Karpas-422 (cell line): ENCODE measurements around the gene PCBD2. TPM values are rescaled to one million over a fixed set of nuclear protein-coding genes. Genes with fewer than 3 reads are reported as not detected.

ENCODE experiments used
- DNase-seq: peaks from one replicate; pipeline ENCODE4 v3.0.0-alpha.2; 2015
- H2AFZ ChIP-seq: fragments of 200-600 bp; sonication (generic); 2 replicates; pipeline ENCODE4 v1.6.1; 2014; ENCODE audit warnings: antibody characterized with exemption, low read length, mixed read lengths
- H3K27ac ChIP-seq: fragments of 200-600 bp; sonication (generic); 2 replicates; pipeline ENCODE4 v1.5.1; 2014; ENCODE audit warnings: mild to moderate bottlenecking, low read length, moderate library complexity
- H3K27me3 ChIP-seq: fragments of 200-600 bp; sonication (generic); 2 replicates; pipeline ENCODE4 v1.6.1; 2014; ENCODE audit warnings: low read length, mixed read lengths
- H3K36me3 ChIP-seq: fragments of 200-600 bp; sonication (generic); 2 replicates; pipeline ENCODE4 v1.6.1; 2014; ENCODE audit warnings: low read length, mixed read lengths; ENCODE audit not compliant: insufficient read depth
- H3K4me1 ChIP-seq: fragments of 200-600 bp; sonication (generic); 2 replicates; pipeline ENCODE4 v1.6.1; 2014; ENCODE audit warnings: mild to moderate bottlenecking, low read length, mixed read lengths
- H3K4me2 ChIP-seq: fragments of 200-600 bp; sonication (generic); 2 replicates; pipeline ENCODE4 v1.6.1; 2014; ENCODE audit warnings: low read length, low read depth, mild to moderate bottlenecking; ENCODE audit not compliant: poor library complexity, severe bottlenecking
- H3K4me3 ChIP-seq: fragments of 200-600 bp; sonication (generic); 2 replicates; pipeline ENCODE4 v1.5.1; 2014; ENCODE audit warnings: mild to moderate bottlenecking, antibody characterized with exemption, low read length, mixed read lengths
- H3K79me2 ChIP-seq: fragments of 200-600 bp; sonication (generic); 2 replicates; pipeline ENCODE4 v1.6.1; 2014; ENCODE audit warnings: mild to moderate bottlenecking, low read length, mixed read lengths
- H3K9ac ChIP-seq: fragments of 200-600 bp; sonication (generic); 2 replicates; pipeline ENCODE4 v1.6.0; 2014; ENCODE audit warnings: low read length
- H3K9me2 ChIP-seq: fragments of 200-600 bp; sonication (generic), shearing (Covaris generic); replicated peaks from 2 replicates; pipeline ENCODE4 v1.6.0; 2014; ENCODE audit warnings: mild to moderate bottlenecking, low read length, moderate library complexity; ENCODE audit not compliant: insufficient read depth
- H3K9me3 ChIP-seq: fragments of 300-700, 200-600 bp; sonication (generic); 2 replicates; pipeline ENCODE4 v1.6.1; 2014; ENCODE audit warnings: low read length, mixed read lengths
- H4K20me1 ChIP-seq: fragments of 200-600 bp; sonication (generic); 2 replicates; pipeline ENCODE4 v1.6.1; 2014; ENCODE audit warnings: mild to moderate bottlenecking, antibody characterized with exemption, low read length, low read depth; ENCODE audit not compliant: insufficient read depth
- total RNA-seq: library from RNA; depleted of rRNA; stranded (reverse); fragments of >200 nt; shearing (Covaris generic); gene quantifications from 2 replicates; pipeline ENCODE4 v1.2.3, GENCODE V29; 2014; ENCODE audit warnings: low replicate concordance

PCBD2 gene
- total RNA-seq, 1 experiment from 2014 or later = 10.4 TPM

GRCh38 chr5:134948911-134949310 is 44.0 kb downstream of the PCBD2 start:
- H4K20me1 ChIP-seq = no peaks in the 10 kb centered on the region
- no peak overlapping the region for H3K9ac ChIP-seq
- no peak overlapping the region for H3K4me3 ChIP-seq
- peaks cover 11% of the 10 kb centered on the region; the same call in 1 of the 2 replicates for H3K79me2 ChIP-seq
- peak overlapping the region; percentile 53 for H3K27ac ChIP-seq
- DNase-seq = no peak
- no peaks in the 10 kb centered on the region for H3K9me2 ChIP-seq
- H3K36me3 ChIP-seq = peaks cover 15% of the 10 kb centered on the region
- peaks cover 32% of the 10 kb centered on the region for H3K4me1 ChIP-seq
- no peak overlapping the region for H3K4me2 ChIP-seq
- H3K9me3 ChIP-seq = peaks cover 1% of the 10 kb centered on the region; the same call in 1 of the 2 replicates
- H2AFZ ChIP-seq = no peak overlapping the region
- no peaks in the 10 kb centered on the region for H3K27me3 ChIP-seq

GRCh38 chr5:134949316-134949715 is 44.4 kb downstream of the PCBD2 start:
- H3K4me1 ChIP-seq = peaks cover 28% of the 10 kb centered on the region
- no peak overlapping the region for H2AFZ ChIP-seq
- no peak for DNase-seq
- peaks cover 5% of the 10 kb centered on the region; the same call in 1 of the 2 replicates for H3K9me3 ChIP-seq
- no peak overlapping the region for H3K27ac ChIP-seq
- no peaks in the 10 kb centered on the region for H4K20me1 ChIP-seq
- peaks cover 19% of the 10 kb centered on the region for H3K36me3 ChIP-seq
- no peak overlapping the region for H3K4me2 ChIP-seq
- H3K9ac ChIP-seq = no peak overlapping the region
- no peak overlapping the region for H3K4me3 ChIP-seq
- no peaks in the 10 kb centered on the region for H3K27me3 ChIP-seq
- no peaks in the 10 kb centered on the region for H3K9me2 ChIP-seq
- H3K79me2 ChIP-seq = peaks cover 11% of the 10 kb centered on the region; the same call in 1 of the 2 replicates

- no peaks in the 10 kb centered on the region for H4K20me1 ChIP-seq
- H3K4me3 ChIP-seq = no peak overlapping the region
- H3K9me3 ChIP-seq = 0 out of 2 replicates have a peak, but pooled peaks cover 5% of the 10 kb centered on the region
- H3K4me1 ChIP-seq = peaks cover 30% of the 10 kb centered on the region
- no peak overlapping the region for H3K27ac ChIP-seq
- H3K79me2 ChIP-seq = 0 out of 2 replicates have a peak, but pooled peaks cover 11% of the 10 kb centered on the region
- peaks cover 14% of the 10 kb centered on the region; the same call in 1 of the 2 replicates for H3K36me3 ChIP-seq
- no peak overlapping the region for H3K4me2 ChIP-seq
- no peaks in the 10 kb centered on the region for H3K27me3 ChIP-seq
- no peak for DNase-seq
- no peaks in the 10 kb centered on the region for H3K9me2 ChIP-seq
- H3K9ac ChIP-seq = no peak overlapping the region
- no peak overlapping the region for H2AFZ ChIP-seq
These were observed 53.1 kb downstream of the PCBD2 start for GRCh38 chr5:134957920-134958608.

GRCh38 chr5:134958755-134959154 is 53.8 kb downstream of the PCBD2 start:
- no peak for DNase-seq
- H3K9me2 ChIP-seq = no peaks in the 10 kb centered on the region
- H3K9ac ChIP-seq = no peak overlapping the region
- H3K9me3 ChIP-seq = 0 out of 2 replicates have a peak, but pooled peaks cover 5% of the 10 kb centered on the region
- H3K27me3 ChIP-seq = no peaks in the 10 kb centered on the region
- peaks cover 14% of the 10 kb centered on the region; the same call in 1 of the 2 replicates for H3K36me3 ChIP-seq
- H3K4me1 ChIP-seq = peaks cover 30% of the 10 kb centered on the region
- no peak overlapping the region for H3K4me2 ChIP-seq
- H3K79me2 ChIP-seq = 0 out of 2 replicates have a peak, but pooled peaks cover 11% of the 10 kb centered on the region
- no peak overlapping the region for H2AFZ ChIP-seq
- no peaks in the 10 kb centered on the region for H4K20me1 ChIP-seq
- H3K27ac ChIP-seq = no peak overlapping the region
- H3K4me3 ChIP-seq = no peak overlapping the region

GRCh38 chr5:134963098-134963497 is 58.2 kb downstream of the PCBD2 start:
- H3K79me2 ChIP-seq = no peaks in the 10 kb centered on the region
- no peak overlapping the region for H3K9ac ChIP-seq
- 0 out of 2 replicates have a peak, but pooled peaks cover 7% of the 10 kb centered on the region for H3K36me3 ChIP-seq
- no peaks in the 10 kb centered on the region for H3K27me3 ChIP-seq
- peaks cover 19% of the 10 kb centered on the region for H3K4me1 ChIP-seq
- no peaks in the 10 kb centered on the region for H3K9me2 ChIP-seq
- H2AFZ ChIP-seq = no peak overlapping the region
- H3K4me2 ChIP-seq = no peak overlapping the region
- no peaks in the 10 kb centered on the region for H4K20me1 ChIP-seq
- H3K4me3 ChIP-seq = no peak overlapping the region
- peak overlapping the region; percentile 13; the same call in 1 of the 2 replicates for H3K27ac ChIP-seq
- no peaks in the 10 kb centered on the region for H3K9me3 ChIP-seq
- DNase-seq = no peak

GRCh38 chr5:134964359-134965270 is 59.7 kb downstream of the PCBD2 start:
- no peaks in the 10 kb centered on the region for H3K27me3 ChIP-seq
- no peak overlapping the region for H3K9ac ChIP-seq
- H3K4me1 ChIP-seq = peaks cover 16% of the 10 kb centered on the region
- no peak overlapping the region for H3K4me3 ChIP-seq
- DNase-seq = no peak
- 0 out of 2 replicates have a peak, but pooled peaks cover 7% of the 10 kb centered on the region for H3K36me3 ChIP-seq
- no peaks in the 10 kb centered on the region for H3K9me2 ChIP-seq
- no peak overlapping the region for H3K4me2 ChIP-seq
- no peak overlapping the region for H2AFZ ChIP-seq
- no peaks in the 10 kb centered on the region for H4K20me1 ChIP-seq
- no peaks in the 10 kb centered on the region for H3K9me3 ChIP-seq
- H3K27ac ChIP-seq = no peak overlapping the region
- no peaks in the 10 kb centered on the region for H3K79me2 ChIP-seq

- no peak overlapping the region for H3K4me2 ChIP-seq
- H3K9me3 ChIP-seq = no peaks in the 10 kb centered on the region
- H3K36me3 ChIP-seq = 0 out of 2 replicates have a peak, but pooled peaks cover 7% of the 10 kb centered on the region
- no peaks in the 10 kb centered on the region for H3K9me2 ChIP-seq
- H3K4me3 ChIP-seq = no peak overlapping the region
- no peak for DNase-seq
- H3K27ac ChIP-seq = no peak overlapping the region
- H4K20me1 ChIP-seq = no peaks in the 10 kb centered on the region
- no peak overlapping the region for H3K9ac ChIP-seq
- peaks cover 16% of the 10 kb centered on the region for H3K4me1 ChIP-seq
- no peak overlapping the region for H2AFZ ChIP-seq
- H3K27me3 ChIP-seq = no peaks in the 10 kb centered on the region
- H3K79me2 ChIP-seq = no peaks in the 10 kb centered on the region
These were observed 60.4 kb downstream of the PCBD2 start for GRCh38 chr5:134965271-134965825.
